ENCODE results near the gene LRRC4C.

Gene LRRC4C

DNA sequence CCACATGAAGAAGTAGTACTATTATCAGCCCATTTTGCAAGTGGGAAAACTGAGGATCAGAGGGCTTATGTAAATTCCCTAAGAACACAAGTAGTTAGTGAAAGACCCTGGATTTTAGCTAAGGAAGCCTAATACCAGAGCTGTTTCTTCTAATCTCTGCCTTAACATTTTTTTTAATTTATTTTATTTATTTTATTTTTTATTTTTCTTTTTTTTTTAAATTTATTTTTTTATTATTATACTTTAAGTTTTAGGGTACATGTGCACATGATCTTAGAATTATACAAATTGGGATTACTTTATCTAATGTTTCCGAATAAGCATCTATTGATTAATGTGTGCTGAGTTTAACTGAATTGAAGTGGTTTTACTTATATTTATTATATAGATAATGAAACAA lies 1015.3 kb downstream of the LRRC4C start:
- Mint-ChIP-seq H3K36me3 (ENCODE audit: insufficient read depth) (no peaks in the 10 kb centered on the region), H3K9me3 (peaks cover 11% of the 10 kb centered on the region), H3K4me1 (no peaks in the 10 kb centered on the region), H3K4me3 (no peak overlapping the region), H3K27ac (ENCODE audit: low read depth) (no peak overlapping the region), H3K27me3 (no peaks in the 10 kb centered on the region)
- no peak for ATAC-seq (replicated peaks; ENCODE audit: extremely low read depth, poor library complexity, severe bottlenecking)
- DNase-seq (ENCODE audit: low spot score in 2 of 2), result no peak

DNA sequence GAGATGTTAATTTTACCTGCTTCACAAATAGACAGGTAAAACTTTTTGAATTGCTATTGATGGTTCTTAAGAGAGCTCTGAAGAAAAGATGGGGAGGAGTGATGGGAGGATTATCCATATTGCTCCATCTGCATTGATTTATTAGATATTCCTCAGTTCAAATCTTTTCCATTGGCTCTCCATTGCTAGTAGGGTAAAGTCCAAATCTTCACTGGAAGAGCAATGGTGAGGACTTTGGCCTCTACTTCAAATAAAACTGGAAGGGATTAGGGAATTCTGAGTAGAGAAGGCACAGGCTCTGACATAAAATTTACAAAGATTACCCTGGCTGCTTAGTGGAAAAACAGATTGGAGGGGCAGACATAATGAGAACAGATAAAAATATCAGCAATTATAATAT lies 1024.1 kb downstream of the LRRC4C start:
- no peak for ATAC-seq (replicated peaks; ENCODE audit: extremely low read depth, poor library complexity, severe bottlenecking)
- Mint-ChIP-seq H3K27me3 (no peaks in the 10 kb centered on the region), H3K36me3 (ENCODE audit: insufficient read depth) (no peaks in the 10 kb centered on the region)

DNA sequence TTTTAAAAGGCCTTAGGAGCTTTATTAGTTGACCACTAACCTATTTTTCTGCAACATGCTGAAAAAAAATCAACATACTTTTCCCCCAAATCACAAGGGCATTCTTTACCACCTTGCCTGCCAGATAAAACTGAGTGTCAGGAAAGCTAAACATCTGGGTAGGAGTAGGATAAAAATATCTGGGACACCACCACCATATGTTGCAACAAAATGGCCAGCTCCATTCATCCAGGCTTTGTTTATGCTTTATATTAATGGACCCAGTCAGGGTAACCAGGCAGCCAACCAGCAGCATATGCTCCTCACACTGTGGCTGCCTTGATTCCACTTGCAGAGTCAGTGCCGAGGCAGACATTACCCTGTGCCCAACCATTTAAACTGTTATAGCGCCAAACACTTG lies 1024.5 kb downstream of the LRRC4C start:
- H3K27me3 Mint-ChIP-seq, result no peaks in the 10 kb centered on the region
- H3K4me1 Mint-ChIP-seq, result no peaks in the 10 kb centered on the region
- no peak for ATAC-seq (replicated peaks; ENCODE audit: extremely low read depth, poor library complexity, severe bottlenecking)
- no peaks in the 10 kb centered on the region for H3K36me3 Mint-ChIP-seq (ENCODE audit: insufficient read depth)
- no peak overlapping the region for H3K4me3 Mint-ChIP-seq
- no peak for DNase-seq (ENCODE audit: low spot score in 2 of 2)
- no peak overlapping the region for H3K27ac Mint-ChIP-seq (ENCODE audit: low read depth)
- peaks cover 31% of the 10 kb centered on the region for H3K9me3 Mint-ChIP-seq

More for the DNA sequence above, 1024.1 kb downstream of the LRRC4C start:
- DNase-seq (ENCODE audit: low spot score in 2 of 2), result no peak
- H3K4me3 Mint-ChIP-seq, result no peak overlapping the region
- peaks cover 31% of the 10 kb centered on the region for H3K9me3 Mint-ChIP-seq
- H3K4me1 Mint-ChIP-seq, result no peaks in the 10 kb centered on the region
- no peak overlapping the region for H3K27ac Mint-ChIP-seq (ENCODE audit: low read depth)

DNA sequence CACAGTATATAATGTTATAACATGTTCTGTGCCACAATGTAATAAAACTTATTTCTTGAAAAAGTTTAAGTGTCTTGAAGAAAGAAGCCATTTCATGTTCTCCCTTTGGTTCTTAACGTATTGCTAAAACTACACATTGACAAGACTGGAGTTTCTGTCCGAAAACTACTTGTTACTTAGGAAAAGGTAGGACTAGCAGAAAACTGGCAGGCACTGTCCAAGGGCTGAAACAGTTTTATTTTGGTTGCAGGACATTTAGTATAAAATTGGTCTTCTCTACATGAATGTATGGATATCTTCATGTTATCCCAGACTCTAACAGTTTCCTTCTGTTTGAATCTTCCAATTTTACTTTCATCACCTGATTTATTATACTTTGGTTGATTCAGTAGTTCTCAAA lies 1027.1 kb downstream of the LRRC4C start:
- H3K9me3 Mint-ChIP-seq, result peaks cover 25% of the 10 kb centered on the region
- no peak for DNase-seq (ENCODE audit: low spot score in 2 of 2)
- no peak for ATAC-seq (replicated peaks; ENCODE audit: extremely low read depth, poor library complexity, severe bottlenecking)
- H3K27me3 Mint-ChIP-seq, result no peaks in the 10 kb centered on the region
- H3K27ac Mint-ChIP-seq (ENCODE audit: low read depth), result no peak overlapping the region
- H3K4me1 Mint-ChIP-seq, result no peaks in the 10 kb centered on the region
- no peak overlapping the region for H3K4me3 Mint-ChIP-seq
- no peaks in the 10 kb centered on the region for H3K36me3 Mint-ChIP-seq (ENCODE audit: insufficient read depth)

DNA sequence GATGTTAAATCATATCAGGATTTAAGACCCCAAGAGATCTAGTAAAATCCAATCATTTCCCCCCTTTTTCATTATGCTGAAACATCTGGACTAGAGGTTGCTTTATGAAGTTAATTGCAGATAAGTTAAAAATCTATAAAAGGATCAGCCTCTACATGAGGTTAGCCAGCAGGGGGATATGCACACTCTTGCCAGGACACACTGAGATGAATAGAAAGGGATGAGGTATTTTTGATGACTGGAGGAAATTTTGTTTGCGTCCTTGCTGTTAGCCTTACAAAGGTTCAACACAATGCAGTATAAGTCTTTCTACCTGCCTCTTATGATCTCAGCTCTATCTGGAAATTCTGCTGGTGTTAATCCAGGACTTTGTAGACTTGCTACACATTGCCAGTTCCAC lies 1034.3 kb downstream of the LRRC4C start:
- Mint-ChIP-seq H3K4me3 (no peak overlapping the region), H3K27ac (ENCODE audit: low read depth) (no peak overlapping the region), H3K9me3 (peaks cover 14% of the 10 kb centered on the region), H3K27me3 (no peaks in the 10 kb centered on the region), H3K36me3 (ENCODE audit: insufficient read depth) (no peaks in the 10 kb centered on the region), H3K4me1 (no peaks in the 10 kb centered on the region)
- no peak for DNase-seq (ENCODE audit: low spot score in 2 of 2)
- ATAC-seq (replicated peaks; ENCODE audit: extremely low read depth, poor library complexity, severe bottlenecking), result no peak

DNA sequence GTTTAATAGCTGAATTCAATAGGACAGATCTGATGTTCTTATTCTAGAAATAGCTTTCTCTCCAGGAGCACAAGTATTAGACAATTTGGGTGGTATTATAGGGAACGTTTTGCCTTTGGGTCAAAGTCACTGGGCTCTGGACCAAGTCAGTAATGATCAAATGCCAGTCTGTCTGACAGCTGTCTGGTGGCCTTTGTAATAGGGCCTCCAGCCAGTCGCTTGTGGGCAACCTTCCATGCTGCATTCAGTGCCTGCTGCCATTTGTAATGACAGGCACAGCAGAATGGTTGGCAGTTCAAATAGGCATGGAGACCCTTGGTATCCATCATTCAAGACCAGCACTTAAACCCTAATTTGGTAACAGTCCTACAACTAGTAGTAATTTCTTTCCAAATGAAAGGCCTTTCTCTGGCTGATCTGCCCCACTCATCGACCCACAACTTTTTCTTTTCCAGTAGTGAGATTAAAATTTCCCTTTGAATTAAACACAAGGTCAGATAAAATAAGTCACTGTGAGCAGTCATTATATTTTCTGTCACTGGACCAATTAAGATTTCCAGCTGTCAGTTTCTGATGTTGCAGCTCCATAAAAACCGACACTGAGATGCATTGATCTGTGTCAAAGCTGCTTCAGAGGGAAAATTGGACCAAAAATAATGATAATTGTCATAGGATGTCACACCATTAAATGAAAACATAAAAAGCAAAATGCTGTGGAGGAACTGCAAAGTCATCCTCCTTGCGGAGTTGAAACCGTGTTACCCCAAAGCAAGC lies 1038.1 kb downstream of the LRRC4C start:
- DNase-seq (ENCODE audit: low spot score in 2 of 2), result no peak
- H3K27ac Mint-ChIP-seq (ENCODE audit: low read depth), result no peak overlapping the region
- H3K4me1 Mint-ChIP-seq, result no peaks in the 10 kb centered on the region
- ATAC-seq (replicated peaks; ENCODE audit: extremely low read depth, poor library complexity, severe bottlenecking), result no peak
- H3K27me3 Mint-ChIP-seq, result no peaks in the 10 kb centered on the region
- H3K36me3 Mint-ChIP-seq (ENCODE audit: insufficient read depth), result no peaks in the 10 kb centered on the region
- peaks cover 18% of the 10 kb centered on the region for H3K9me3 Mint-ChIP-seq
- H3K4me3 Mint-ChIP-seq, result no peak overlapping the region

DNA sequence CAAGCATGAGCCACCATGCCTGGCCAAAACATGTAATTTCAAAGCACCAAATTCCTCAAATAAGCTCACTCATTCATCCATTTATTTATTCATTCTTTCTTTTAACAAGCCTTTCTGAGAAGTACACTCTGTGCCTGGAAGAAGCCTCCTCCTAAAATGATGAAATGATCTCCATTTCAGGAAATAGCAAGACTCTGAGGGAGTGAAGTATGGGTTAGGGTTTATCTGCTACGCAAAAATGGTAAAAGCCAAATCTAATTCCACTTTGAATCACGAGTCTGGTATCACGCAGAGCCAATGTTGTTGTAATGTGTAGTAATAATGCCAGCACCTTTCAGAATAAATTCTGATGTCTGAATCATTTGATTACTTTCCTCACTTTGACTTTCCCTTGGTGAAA lies 1041.8 kb downstream of the LRRC4C start:
- Mint-ChIP-seq H3K4me1 (no peaks in the 10 kb centered on the region), H3K27me3 (no peaks in the 10 kb centered on the region), H3K9me3 (peaks cover 20% of the 10 kb centered on the region), H3K27ac (ENCODE audit: low read depth) (no peak overlapping the region), H3K4me3 (no peak overlapping the region), H3K36me3 (ENCODE audit: insufficient read depth) (no peaks in the 10 kb centered on the region)
- DNase-seq (ENCODE audit: low spot score in 2 of 2) (no peak), ATAC-seq (replicated peaks; ENCODE audit: extremely low read depth, poor library complexity, severe bottlenecking) (no peak)

DNA sequence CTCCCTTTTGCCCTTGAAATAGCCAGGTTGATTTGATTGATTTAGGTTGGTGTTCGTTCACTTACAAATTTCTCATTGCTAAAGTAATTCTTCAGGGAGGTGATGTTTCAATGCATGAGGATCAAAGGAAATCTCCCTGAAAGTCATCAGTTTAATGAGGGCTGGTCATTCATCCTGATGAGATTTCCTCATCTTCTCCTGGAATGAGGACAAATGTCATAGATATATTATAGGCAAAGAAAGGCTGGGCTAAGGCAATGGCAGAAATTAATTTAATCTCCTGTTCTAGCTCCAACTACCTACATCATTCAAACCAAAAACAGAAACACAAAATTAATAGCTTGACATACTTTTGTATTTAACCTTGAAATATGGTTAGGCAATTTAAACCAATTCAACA lies 1052.1 kb downstream of the LRRC4C start:
- H3K36me3 Mint-ChIP-seq (ENCODE audit: insufficient read depth), result no peaks in the 10 kb centered on the region
- DNase-seq (ENCODE audit: low spot score in 2 of 2) (no peak), ATAC-seq (replicated peaks; ENCODE audit: extremely low read depth, poor library complexity, severe bottlenecking) (no peak)
- H3K4me3 Mint-ChIP-seq, result no peak overlapping the region
- H3K4me1 Mint-ChIP-seq, result no peaks in the 10 kb centered on the region
- peaks cover 21% of the 10 kb centered on the region for H3K9me3 Mint-ChIP-seq
- no peaks in the 10 kb centered on the region for H3K27me3 Mint-ChIP-seq
- no peak overlapping the region for H3K27ac Mint-ChIP-seq (ENCODE audit: low read depth)

DNA sequence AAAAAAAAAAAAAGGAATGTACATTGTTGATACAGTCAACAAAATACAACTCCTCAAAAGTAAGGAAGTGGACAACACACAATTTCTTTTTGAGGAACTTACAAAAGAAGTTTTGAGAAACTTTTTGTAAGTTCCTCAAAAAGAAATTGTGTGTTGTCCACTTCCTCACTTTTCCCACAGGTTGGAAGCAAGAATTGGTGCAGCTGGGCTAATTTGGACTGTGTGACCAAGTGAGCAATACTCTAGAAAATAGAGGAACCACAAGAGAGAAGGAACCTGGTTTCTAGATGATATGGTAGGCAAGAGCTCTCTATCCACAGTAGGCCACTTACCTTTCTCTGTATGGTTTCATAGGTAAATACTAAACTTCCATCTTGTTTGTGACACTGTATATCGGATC lies 1053.8 kb downstream of the LRRC4C start:
- Mint-ChIP-seq H3K9me3 (peaks cover 26% of the 10 kb centered on the region), H3K27me3 (no peaks in the 10 kb centered on the region), H3K4me1 (no peaks in the 10 kb centered on the region)

DNA sequence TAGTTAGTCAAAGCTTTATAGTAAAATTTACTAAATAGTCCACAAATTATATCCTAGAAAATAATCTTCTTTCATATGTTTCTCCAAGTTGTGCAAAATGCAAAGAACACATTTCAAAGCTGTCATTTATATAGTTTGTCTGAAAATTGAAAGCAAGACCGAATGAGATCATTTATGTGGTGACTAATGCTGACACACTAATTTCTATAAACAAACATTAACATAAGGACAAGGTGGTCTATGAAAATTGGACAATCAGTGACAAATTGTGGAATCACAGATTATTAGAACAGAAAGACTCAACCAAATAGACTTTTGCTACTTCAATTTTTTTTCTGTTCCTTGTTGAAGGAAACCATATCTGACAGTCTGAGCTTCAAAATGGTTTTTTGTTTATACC lies 1056.1 kb downstream of the LRRC4C start:
- no peak for ATAC-seq (replicated peaks; ENCODE audit: extremely low read depth, poor library complexity, severe bottlenecking)
- no peaks in the 10 kb centered on the region for H3K27me3 Mint-ChIP-seq
- no peak overlapping the region for H3K27ac Mint-ChIP-seq (ENCODE audit: low read depth)
- no peaks in the 10 kb centered on the region for H3K36me3 Mint-ChIP-seq (ENCODE audit: insufficient read depth)
- H3K9me3 Mint-ChIP-seq, result peaks cover 26% of the 10 kb centered on the region
- no peak for DNase-seq (ENCODE audit: low spot score in 2 of 2)
- no peaks in the 10 kb centered on the region for H3K4me1 Mint-ChIP-seq
- H3K4me3 Mint-ChIP-seq, result no peak overlapping the region

More for the DNA sequence above, 1053.8 kb downstream of the LRRC4C start:
- ATAC-seq (replicated peaks; ENCODE audit: extremely low read depth, poor library complexity, severe bottlenecking) (no peak), DNase-seq (ENCODE audit: low spot score in 2 of 2) (no peak)
- Mint-ChIP-seq H3K27ac (ENCODE audit: low read depth) (no peak overlapping the region), H3K4me3 (no peak overlapping the region), H3K36me3 (ENCODE audit: insufficient read depth) (no peaks in the 10 kb centered on the region)

DNA sequence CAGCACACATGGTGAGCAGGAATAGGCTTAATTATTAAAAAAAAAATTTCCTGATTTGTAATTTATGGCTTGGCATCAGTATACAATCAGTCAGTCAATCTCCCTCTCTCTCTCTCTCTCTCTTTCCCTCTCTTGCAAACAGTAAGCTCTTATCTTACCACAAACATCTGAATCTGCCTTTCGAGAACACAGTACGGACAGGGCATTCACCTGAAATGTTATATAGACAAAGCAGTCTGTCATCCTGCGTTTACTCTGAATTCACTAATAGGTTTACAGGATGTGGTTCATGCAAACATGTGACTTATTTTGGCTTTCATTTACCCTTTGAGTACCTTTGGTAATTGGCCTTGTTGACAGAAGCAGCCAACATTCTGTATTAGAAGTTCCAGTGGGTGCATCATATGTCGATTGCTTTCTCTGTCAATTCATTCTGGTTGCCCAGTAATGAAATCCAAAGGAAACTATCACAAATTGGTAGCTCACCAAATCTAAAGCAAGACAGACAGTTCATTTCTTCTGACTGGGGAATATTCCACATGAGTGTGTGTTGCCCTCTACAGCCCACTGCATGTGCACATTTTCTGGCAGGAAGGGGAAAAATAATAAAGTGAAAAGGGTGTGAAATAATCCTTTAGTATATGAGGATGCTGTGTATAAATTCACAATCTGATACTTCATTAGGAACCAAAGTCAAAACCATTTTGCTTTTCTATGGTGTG lies 1058.2 kb downstream of the LRRC4C start:
- ATAC-seq (replicated peaks; ENCODE audit: extremely low read depth, poor library complexity, severe bottlenecking) (no peak), DNase-seq (ENCODE audit: low spot score in 2 of 2) (no peak)
- H3K36me3 Mint-ChIP-seq (ENCODE audit: insufficient read depth), result no peaks in the 10 kb centered on the region
- H3K9me3 Mint-ChIP-seq, result peaks cover 18% of the 10 kb centered on the region
- H3K4me3 Mint-ChIP-seq, result no peak overlapping the region
- no peak overlapping the region for H3K27ac Mint-ChIP-seq (ENCODE audit: low read depth)
- H3K4me1 Mint-ChIP-seq, result no peaks in the 10 kb centered on the region
- H3K27me3 Mint-ChIP-seq, result no peaks in the 10 kb centered on the region

DNA sequence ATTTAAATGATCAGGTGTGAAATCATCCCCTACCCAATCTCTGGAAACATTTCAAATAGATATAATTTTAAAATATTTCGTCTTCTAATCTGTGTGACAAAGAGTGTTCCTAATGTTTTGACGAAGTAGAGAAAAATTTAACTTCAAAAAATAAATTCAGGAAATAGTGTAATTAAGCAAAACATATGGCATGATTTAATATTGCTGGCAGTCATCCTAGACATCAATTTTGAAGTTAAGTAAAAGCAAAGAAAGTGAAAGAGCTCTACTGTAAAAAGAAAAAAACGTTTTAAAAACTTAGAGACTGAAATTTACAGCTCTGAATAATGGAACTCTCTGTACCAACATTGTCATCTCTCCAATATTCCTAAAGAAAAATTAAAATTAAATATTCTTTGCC lies 1062.3 kb downstream of the LRRC4C start:
- no peak overlapping the region for H3K27ac Mint-ChIP-seq (ENCODE audit: low read depth)
- no peak for ATAC-seq (replicated peaks; ENCODE audit: extremely low read depth, poor library complexity, severe bottlenecking)
- H3K27me3 Mint-ChIP-seq, result no peaks in the 10 kb centered on the region
- DNase-seq (ENCODE audit: low spot score in 2 of 2), result no peak
- H3K9me3 Mint-ChIP-seq, result peaks cover 22% of the 10 kb centered on the region
- H3K36me3 Mint-ChIP-seq (ENCODE audit: insufficient read depth), result no peaks in the 10 kb centered on the region
- H3K4me3 Mint-ChIP-seq, result no peak overlapping the region
- no peaks in the 10 kb centered on the region for H3K4me1 Mint-ChIP-seq

DNA sequence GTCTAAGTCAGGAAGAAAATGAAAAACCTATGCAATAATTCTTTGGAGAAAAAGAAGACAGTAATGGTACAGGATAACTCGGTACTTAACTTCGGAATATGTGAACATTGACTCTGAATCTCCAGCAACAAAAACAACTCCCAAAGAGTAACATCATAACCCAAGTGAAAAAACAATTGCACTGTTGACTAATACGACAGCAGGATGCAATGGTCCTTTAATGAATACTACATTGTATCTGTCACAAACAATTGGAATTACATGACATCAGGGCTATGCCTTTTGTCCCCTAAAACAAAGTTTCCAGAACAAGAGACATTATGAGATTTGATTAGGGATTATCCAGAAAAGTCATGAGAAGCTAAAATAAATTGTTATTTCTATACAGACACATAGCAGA lies 1065.9 kb downstream of the LRRC4C start:
- Mint-ChIP-seq H3K27ac (ENCODE audit: low read depth) (no peak overlapping the region), H3K4me3 (no peak overlapping the region), H3K4me1 (no peaks in the 10 kb centered on the region), H3K36me3 (ENCODE audit: insufficient read depth) (no peaks in the 10 kb centered on the region), H3K27me3 (no peaks in the 10 kb centered on the region), H3K9me3 (peaks cover 21% of the 10 kb centered on the region)
- DNase-seq (ENCODE audit: low spot score in 2 of 2) (no peak), ATAC-seq (replicated peaks; ENCODE audit: extremely low read depth, poor library complexity, severe bottlenecking) (no peak)
